Testis (tissue), 3 donors: ENCODE results near the gene MIPEP. TPM values are rescaled to one million over a fixed set of nuclear protein-coding genes. Genes with fewer than 3 reads are reported as not detected.
A peak's percentile ranks its signal among the peaks of the same experiment; 100 is the strongest.

Experiments
- DNase-seq: peaks from one replicate; pipeline ENCODE4 v3.0.0-alpha.2; 2019
- H3K27ac ChIP-seq, 2 donors: fragments of 200-600 bp; sonication (generic); one replicate each; pipeline ENCODE4 v1.5.1; 2019
- H3K27me3 ChIP-seq: fragments of 200-600 bp; sonication (generic); one replicate; pipeline ENCODE4 v1.5.1; 2019
- H3K36me3 ChIP-seq: fragments of 200-600 bp; sonication (generic); one replicate; pipeline ENCODE4 v1.5.1; 2017; ENCODE audit warnings: low read depth; ENCODE audit errors: missing control alignments
- H3K4me1 ChIP-seq: fragments of 200-600 bp; sonication (generic); one replicate; pipeline ENCODE4 v1.5.1; 2019
- H3K4me3 ChIP-seq, 2 donors: fragments of 200-600 bp; sonication (generic); one replicate each; pipeline ENCODE4 v1.5.1; 2017 to 2019
- H3K9me3 ChIP-seq: fragments of 200-600 bp; sonication (generic); one replicate; pipeline ENCODE4 v1.5.1; 2017
- POLR2A ChIP-seq: fragments of 450-650 bp; IDR thresholded peaks from one replicate; pipeline ENCODE4 v1.6.1; 2017; ENCODE audit warnings: antibody characterized with exemption, mild to moderate bottlenecking, moderate library complexity
- WGBS, 2 donors: methylation state at CpG; one replicate each; pipeline ENCODE4 v1.1.5; 2018; 5-methylcytosine and 5-hydroxymethylcytosine counted together
- intact Hi-C: fragments of 100-400 bp; cut with DNase I; formaldehyde crosslinking; loops from one replicate; pipeline ENCODE4 v1.15.1; 2023; ENCODE audit warnings: low total_unique reads
- polyA plus RNA-seq: library from polyadenylated mRNA; stranded (reverse); fragments of 350-450 nt; fragmentation: Illumina TruSeq; extraction: RNeasy Lipid Tissue Mini Kit (QIAGEN cat#74804); gene quantifications from one replicate; pipeline ENCODE4 v1.2.3, GENCODE V29; 2014; ENCODE audit warnings: low read depth, low replicate concordance; ENCODE audit not compliant: insufficient read depth
- total RNA-seq, 2 donors: library from RNA; depleted of rRNA; stranded (reverse); fragments of >200 nt; gene quantifications; one replicate each; pipeline ENCODE4 v1.2.3, GENCODE V29; 2016
- TF ChIP-seq, protein P1 (sequence below), 3 experiments: fragments of 450-650 bp in 2 of 3; fragments of 200-600 bp in 1 of 3; sonication (generic) in 1 of 3; IDR thresholded peaks; one replicate each; pipeline ENCODE4 v1.5.1; 2016 to 2019; ENCODE audit warnings: antibody characterized with exemption in 3 of 3, mild to moderate bottlenecking in 2 of 3, moderate library complexity in 1 of 3

MIPEP gene
- total and polyA plus RNA-seq, 3 donors from 2014 or later, result 25.7 to 29.4 (median 27.6) TPM

DNA sequence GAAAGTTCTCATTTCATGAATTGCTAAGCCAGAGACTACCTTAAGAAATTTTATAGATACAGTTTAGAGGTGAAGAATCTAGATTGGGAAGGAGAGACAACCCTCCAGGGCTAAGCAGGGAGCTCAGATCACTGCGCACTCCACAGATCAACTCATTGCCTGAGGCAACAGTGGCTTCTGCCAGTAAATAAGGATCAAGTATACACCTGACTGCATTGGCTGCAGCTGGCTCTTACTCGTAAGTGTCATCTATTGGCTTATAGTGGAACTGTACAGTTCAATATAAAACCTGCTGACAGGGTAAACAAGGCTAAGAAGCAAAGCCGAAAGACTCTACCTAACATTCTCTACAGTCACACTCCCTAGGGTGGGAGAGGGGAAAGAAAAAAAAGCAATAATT is 26.1 kb upstream of the MIPEP start:
- Histone ChIP-seq H3K4me3 (no peak overlapping the region), H3K27me3 (no peaks in the 10 kb centered on the region), H3K9me3 (no peaks in the 10 kb centered on the region), H3K4me1 (no peaks in the 10 kb centered on the region), H3K27ac (no peak overlapping the region), H3K36me3 (no peaks in the 10 kb centered on the region)
- DNase-seq, result no peak
- intact Hi-C loops, result no loop called here
- 91 to 93% methylated on average over 3 of the region's 3 CpGs for WGBS, 2 donors
- TF ChIP-seq, protein P1, sequence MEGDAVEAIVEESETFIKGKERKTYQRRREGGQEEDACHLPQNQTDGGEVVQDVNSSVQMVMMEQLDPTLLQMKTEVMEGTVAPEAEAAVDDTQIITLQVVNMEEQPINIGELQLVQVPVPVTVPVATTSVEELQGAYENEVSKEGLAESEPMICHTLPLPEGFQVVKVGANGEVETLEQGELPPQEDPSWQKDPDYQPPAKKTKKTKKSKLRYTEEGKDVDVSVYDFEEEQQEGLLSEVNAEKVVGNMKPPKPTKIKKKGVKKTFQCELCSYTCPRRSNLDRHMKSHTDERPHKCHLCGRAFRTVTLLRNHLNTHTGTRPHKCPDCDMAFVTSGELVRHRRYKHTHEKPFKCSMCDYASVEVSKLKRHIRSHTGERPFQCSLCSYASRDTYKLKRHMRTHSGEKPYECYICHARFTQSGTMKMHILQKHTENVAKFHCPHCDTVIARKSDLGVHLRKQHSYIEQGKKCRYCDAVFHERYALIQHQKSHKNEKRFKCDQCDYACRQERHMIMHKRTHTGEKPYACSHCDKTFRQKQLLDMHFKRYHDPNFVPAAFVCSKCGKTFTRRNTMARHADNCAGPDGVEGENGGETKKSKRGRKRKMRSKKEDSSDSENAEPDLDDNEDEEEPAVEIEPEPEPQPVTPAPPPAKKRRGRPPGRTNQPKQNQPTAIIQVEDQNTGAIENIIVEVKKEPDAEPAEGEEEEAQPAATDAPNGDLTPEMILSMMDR (IDR thresholded peaks at IDR 0.05), result no peak
- TF ChIP-seq POLR2A, result no peak

DNA sequence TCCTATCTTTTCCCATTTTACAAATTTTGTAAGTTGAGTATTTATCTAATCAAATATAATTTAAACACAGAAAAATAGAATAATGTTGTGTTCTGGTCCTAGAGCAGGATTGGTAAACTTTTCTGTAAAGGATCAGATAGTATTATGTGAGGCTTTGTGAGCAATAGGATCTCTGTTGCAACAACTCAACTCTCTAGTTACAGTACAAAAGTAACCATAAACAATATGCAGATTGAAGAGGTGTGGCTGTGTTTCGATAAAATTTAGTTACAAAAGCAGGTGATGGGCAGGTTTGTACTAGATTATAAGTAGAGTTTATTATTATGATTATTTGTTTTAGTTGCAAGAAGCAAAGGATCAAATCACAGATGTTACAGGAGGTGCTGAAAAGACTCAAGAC is 23.3 kb upstream of the MIPEP start:
- H3K4me1 ChIP-seq, result no peaks in the 10 kb centered on the region
- intact Hi-C loops, result no loop called here
- DNase-seq, result no peak
- no peak overlapping the region for H3K27ac ChIP-seq
- H3K4me3 ChIP-seq, result no peak overlapping the region
- TF ChIP-seq POLR2A, result no peak
- TF ChIP-seq, protein P1 (IDR thresholded peaks at IDR 0.05), result no peak
- WGBS, 2 donors, result 73 to 80% methylated on average over 1 of the region's 1 CpG
- no peaks in the 10 kb centered on the region for H3K36me3 ChIP-seq
- H3K9me3 ChIP-seq, result no peaks in the 10 kb centered on the region
- H3K27me3 ChIP-seq, result no peaks in the 10 kb centered on the region

DNA sequence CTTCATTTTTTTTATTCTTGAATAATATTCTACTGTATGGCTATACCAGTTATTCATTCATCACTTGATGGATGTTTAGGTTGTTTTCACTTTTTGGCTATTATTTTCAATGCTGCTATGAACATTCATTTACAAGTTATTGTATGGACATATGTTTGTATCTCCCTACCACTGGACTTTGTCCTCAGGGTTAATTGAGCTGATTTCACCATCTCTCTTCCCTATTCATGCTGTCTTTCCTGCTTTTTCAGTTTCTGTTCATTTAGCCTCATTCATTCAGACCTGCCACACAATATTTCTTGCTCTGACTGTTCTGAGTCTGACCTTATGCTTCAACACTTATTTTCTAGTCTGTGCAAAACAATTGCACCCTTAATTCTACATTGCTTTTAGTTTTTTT is 20.4 kb upstream of the MIPEP start:
- Histone ChIP-seq H3K9me3 (no peaks in the 10 kb centered on the region), H3K27me3 (no peaks in the 10 kb centered on the region)
- TF ChIP-seq, protein P1 (IDR thresholded peaks at IDR 0.05), result no peak
- TF ChIP-seq POLR2A, result no peak

DNA sequence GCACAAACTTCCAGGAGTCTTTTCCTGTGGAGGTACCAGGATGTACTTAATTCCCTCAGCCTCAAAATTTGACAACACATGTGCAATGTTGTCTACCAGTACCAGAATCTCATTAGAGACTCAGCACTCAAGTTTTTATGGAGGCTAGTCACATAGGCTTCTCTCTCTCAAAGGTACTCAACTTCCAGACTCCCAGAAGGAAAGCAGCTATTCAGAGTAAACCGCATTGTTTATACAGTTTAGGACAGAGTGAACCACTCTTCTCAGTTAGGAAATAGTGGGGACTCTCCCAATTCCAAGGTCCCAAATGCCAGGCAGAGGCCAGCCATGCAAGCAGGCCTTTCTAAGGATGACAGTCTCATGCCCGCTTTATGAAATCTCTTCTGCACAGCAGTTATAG is 16.6 kb upstream of the MIPEP start:
- intact Hi-C loops, result no loop called here
- peaks cover 5% of the 10 kb centered on the region for H3K4me1 ChIP-seq
- TF ChIP-seq, protein P1 (IDR thresholded peaks at IDR 0.05), result no peak
- no peak for TF ChIP-seq POLR2A
- 89 to 100% methylated on average over 2 of the region's 2 CpGs for WGBS, 2 donors
- H3K36me3 ChIP-seq, result no peaks in the 10 kb centered on the region
- no peaks in the 10 kb centered on the region for H3K27me3 ChIP-seq
- H3K4me3 ChIP-seq, result no peak overlapping the region
- no peaks in the 10 kb centered on the region for H3K9me3 ChIP-seq
- no peak overlapping the region for H3K27ac ChIP-seq
- no peak for DNase-seq

More for the DNA sequence above, 20.4 kb upstream of the MIPEP start:
- no peak for DNase-seq
- no peak overlapping the region for H3K27ac ChIP-seq
- intact Hi-C loops, result no loop called here
- H3K4me3 ChIP-seq, result no peak overlapping the region
- H3K36me3 ChIP-seq, result no peaks in the 10 kb centered on the region
- no peaks in the 10 kb centered on the region for H3K4me1 ChIP-seq

DNA sequence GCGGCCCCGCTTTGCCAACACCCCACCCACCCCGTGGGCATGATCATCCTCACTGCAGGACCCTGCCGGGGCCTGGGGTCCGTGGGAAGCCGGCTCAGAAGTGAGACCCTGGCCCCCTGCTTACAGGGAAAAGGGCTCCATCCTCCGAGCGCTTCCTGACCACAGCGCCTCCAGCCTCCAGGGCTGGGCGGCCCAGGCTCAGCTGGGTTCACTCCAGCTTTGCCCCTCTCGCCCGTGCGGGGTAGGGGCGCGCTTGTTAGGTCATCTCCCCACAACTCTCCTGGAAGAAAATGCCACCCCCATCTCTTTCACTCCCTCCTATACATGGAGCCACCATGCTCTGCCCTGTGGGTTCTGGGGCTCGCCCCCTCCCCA is 14.7 kb upstream of the MIPEP start:
- H3K4me1 ChIP-seq, result peaks cover 5% of the 10 kb centered on the region
- H3K4me3 ChIP-seq, result peak overlapping the region in 1 of 2 donors; percentile 2
- WGBS, 2 donors, result 16 to 33% methylated on average over 13 to 16 of the region's 16 CpGs
- no peak for TF ChIP-seq POLR2A
- TF ChIP-seq, protein P1 (IDR thresholded peaks at IDR 0.05), result no peak
- H3K27ac ChIP-seq, result no peak overlapping the region
- no peak for DNase-seq
- intact Hi-C loops, result no loop called here
- no peaks in the 10 kb centered on the region for H3K9me3 ChIP-seq
- H3K27me3 ChIP-seq, result no peaks in the 10 kb centered on the region
- H3K36me3 ChIP-seq, result no peaks in the 10 kb centered on the region
